Measurements from ENCODE around the gene ABCB6. TPM values are rescaled to one million over a fixed set of nuclear protein-coding genes. Genes with fewer than 3 reads are reported as not detected.

Gene ABCB6
- total RNA-seq, 1 donor from 2014 or later = 25.6 TPM

DNA sequence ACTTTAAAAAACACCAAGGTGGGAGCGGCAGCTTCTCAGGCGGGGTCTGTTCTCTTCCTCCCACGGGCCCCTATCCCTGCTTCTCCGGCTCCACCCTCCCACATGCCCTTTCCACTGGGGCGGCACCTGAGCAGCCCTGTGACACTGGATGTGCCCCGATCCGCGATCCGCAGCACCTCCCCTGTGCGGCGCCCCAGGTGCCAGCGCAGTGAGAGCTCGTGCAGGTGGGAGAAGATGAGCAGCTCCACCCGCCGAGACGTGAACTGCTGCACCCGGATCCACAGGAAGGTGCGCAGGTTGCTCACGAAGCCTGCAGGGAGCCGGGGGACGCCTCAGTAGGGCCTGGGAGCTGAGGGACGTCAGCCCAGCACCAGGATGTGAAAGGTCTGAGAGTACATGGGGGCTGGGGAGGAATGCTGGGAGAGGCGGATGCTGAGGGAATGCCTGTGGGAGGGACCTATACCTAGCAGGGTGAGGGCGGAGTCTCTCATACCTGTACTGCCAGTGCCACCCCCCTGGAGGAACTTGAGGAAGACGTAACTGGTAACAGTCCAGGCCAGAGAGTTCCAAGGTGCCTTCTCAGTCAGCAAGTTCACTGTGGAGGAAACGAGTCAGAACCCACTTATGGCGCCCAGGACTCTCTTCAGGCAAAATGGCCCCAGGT is 2.8 kb downstream of the ABCB6 start:
- Histone ChIP-seq H3K27me3 (ENCODE audit: control insufficient read depth in 3 of 3, insufficient read depth in 3 of 3, low read length in 3 of 3) (no peaks in the 10 kb centered on the region), H3K27ac (ENCODE audit: low read depth, low read length) (peak overlapping the region; percentile 93), H3K9me3 (ENCODE audit: control insufficient read depth in 3 of 3, low read length in 3 of 3) (no peaks in the 10 kb centered on the region), H3K36me3 (ENCODE audit: control insufficient read depth in 3 of 3, insufficient read depth in 3 of 3, low read length in 3 of 3) (peaks cover 49 to 67% (median 59%) of the 10 kb centered on the region in 3 donors), H3K4me3 (ENCODE audit: low read length in 3 of 3) (no peak overlapping the region), H3K4me1 (ENCODE audit: control insufficient read depth in 3 of 3, insufficient read depth in 3 of 3, low read length in 3 of 3) (peaks cover 32 to 49% (median 35%) of the 10 kb centered on the region in 3 donors), H3K9ac (ENCODE audit: low read depth in 1 of 3, low read length in 3 of 3) (no peak overlapping the region)

DNA sequence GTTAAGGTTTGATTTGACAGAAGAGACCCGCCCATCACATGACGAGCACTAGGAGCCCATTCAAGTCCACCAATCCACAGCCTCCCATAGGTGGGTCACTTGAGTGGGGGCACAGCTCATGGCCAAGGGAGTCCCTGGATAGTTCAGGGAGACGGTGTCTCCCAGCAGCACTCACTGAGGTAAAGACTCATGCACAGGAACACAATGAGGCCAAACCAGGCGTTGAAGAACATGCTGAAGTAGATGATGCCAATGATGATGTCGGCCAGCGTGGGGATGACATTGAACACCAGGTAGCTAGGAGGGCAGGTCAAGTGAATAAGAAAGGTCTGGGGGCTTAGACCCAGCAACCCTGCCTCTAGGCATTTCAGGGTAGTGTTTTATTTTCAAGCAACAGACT is 4.0 kb downstream of the ABCB6 start:
- no peak overlapping the region for H3K9ac ChIP-seq (ENCODE audit: low read depth in 1 of 3, low read length in 3 of 3)
- H3K27me3 ChIP-seq (ENCODE audit: control insufficient read depth in 3 of 3, insufficient read depth in 3 of 3, low read length in 3 of 3) = no peaks in the 10 kb centered on the region
- no peak overlapping the region for H3K4me3 ChIP-seq (ENCODE audit: low read length in 3 of 3)
- H3K9me3 ChIP-seq (ENCODE audit: control insufficient read depth in 3 of 3, low read length in 3 of 3) = no peaks in the 10 kb centered on the region
- peaks cover 50 to 67% (median 59%) of the 10 kb centered on the region in 3 donors for H3K36me3 ChIP-seq (ENCODE audit: control insufficient read depth in 3 of 3, insufficient read depth in 3 of 3, low read length in 3 of 3)
- H3K4me1 ChIP-seq (ENCODE audit: control insufficient read depth in 3 of 3, insufficient read depth in 3 of 3, low read length in 3 of 3) = peaks cover 27 to 38% (median 29%) of the 10 kb centered on the region in 3 donors
- no peak overlapping the region for H3K27ac ChIP-seq (ENCODE audit: low read depth, low read length)

DNA sequence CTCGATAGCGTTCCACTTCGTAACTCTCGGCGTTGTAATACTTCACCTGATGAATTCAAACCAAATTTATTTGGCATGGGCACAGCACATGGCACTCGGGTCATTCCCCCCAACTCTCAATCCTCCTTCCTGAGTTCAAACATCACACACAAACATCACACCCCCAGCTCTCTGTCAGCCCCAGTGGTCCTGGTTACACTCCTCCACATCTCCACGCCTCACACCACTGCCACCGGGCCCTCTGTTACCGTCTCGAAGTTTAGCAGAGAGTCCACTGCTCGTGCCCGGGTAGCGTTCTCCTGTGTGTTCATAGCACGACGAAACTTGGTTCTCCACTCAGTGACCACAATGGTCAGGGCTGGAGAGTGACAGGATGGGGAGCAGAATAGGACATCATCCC is 4.6 kb downstream of the ABCB6 start:
- H3K27ac ChIP-seq (ENCODE audit: low read depth, low read length) = no peak overlapping the region
- H3K27me3 ChIP-seq (ENCODE audit: control insufficient read depth in 3 of 3, insufficient read depth in 3 of 3, low read length in 3 of 3) = no peaks in the 10 kb centered on the region
- H3K9ac ChIP-seq (ENCODE audit: low read depth in 1 of 3, low read length in 3 of 3) = no peak overlapping the region
- no peak overlapping the region for H3K4me3 ChIP-seq (ENCODE audit: low read length in 3 of 3)
- H3K36me3 ChIP-seq (ENCODE audit: control insufficient read depth in 3 of 3, insufficient read depth in 3 of 3, low read length in 3 of 3) = peaks cover 55 to 72% (median 64%) of the 10 kb centered on the region in 3 donors
- H3K4me1 ChIP-seq (ENCODE audit: control insufficient read depth in 3 of 3, insufficient read depth in 3 of 3, low read length in 3 of 3) = peaks cover 21 to 31% (median 23%) of the 10 kb centered on the region in 3 donors
- no peaks in the 10 kb centered on the region for H3K9me3 ChIP-seq (ENCODE audit: control insufficient read depth in 3 of 3, low read length in 3 of 3)

DNA sequence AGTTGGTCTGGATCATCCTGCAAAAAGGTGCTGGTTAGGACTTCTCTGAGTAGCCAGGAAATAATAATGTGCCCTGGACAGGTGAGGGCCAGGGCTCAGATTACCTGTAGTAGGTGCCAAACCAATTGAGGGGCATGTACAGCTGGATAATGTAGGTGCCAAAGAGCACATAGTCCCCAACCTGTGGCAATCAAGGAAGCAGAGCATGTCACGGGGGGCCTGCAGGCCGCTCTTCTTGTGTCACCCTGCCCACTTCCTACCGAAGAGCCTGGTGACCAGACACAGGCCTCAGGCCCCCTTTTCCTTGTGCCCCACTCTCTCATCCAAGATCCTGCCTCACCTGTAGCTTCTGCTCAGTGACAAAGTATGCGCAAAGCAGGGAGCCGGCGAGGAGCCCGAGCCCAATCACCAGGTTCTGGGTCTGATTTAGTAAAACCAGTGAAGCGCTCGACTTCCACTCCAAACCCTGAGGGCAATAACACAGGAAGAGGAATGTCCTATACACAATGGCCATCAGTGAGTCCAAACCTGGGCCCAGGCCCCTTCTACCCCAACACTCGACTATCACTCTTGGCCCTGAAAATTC is 5.2 kb downstream of the ABCB6 start:
- H3K36me3 ChIP-seq (ENCODE audit: control insufficient read depth in 3 of 3, insufficient read depth in 3 of 3, low read length in 3 of 3) = peaks cover 60 to 77% (median 69%) of the 10 kb centered on the region in 3 donors
- H3K9me3 ChIP-seq (ENCODE audit: control insufficient read depth in 3 of 3, low read length in 3 of 3) = no peaks in the 10 kb centered on the region
- no peak overlapping the region for H3K27ac ChIP-seq (ENCODE audit: low read depth, low read length)
- no peak overlapping the region for H3K4me3 ChIP-seq (ENCODE audit: low read length in 3 of 3)
- no peaks in the 10 kb centered on the region for H3K27me3 ChIP-seq (ENCODE audit: control insufficient read depth in 3 of 3, insufficient read depth in 3 of 3, low read length in 3 of 3)
- peak overlapping the region in 1 of 3 donors; percentile 40 for H3K9ac ChIP-seq (ENCODE audit: low read depth in 1 of 3, low read length in 3 of 3)
- H3K4me1 ChIP-seq (ENCODE audit: control insufficient read depth in 3 of 3, insufficient read depth in 3 of 3, low read length in 3 of 3) = peaks cover 16 to 27% (median 21%) of the 10 kb centered on the region in 3 donors

DNA sequence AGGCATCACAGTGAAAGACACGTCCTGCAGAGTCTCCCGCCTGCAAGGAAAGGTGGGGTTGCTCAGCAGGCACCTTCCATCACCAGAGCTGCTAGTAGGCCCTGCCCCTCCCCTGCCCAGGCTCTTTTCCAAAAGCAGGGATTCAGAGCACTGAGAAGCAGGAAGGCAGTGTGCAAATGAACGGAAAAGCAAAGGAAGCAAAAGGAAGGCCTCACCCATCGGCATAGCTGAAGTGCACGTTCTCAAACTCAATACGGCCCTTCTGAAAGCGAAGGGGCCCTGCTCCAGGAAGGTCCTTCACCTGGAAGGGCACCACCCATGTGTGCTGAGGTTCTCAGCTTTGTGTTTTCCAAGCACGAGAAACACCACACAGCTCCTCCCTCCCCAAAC is 5.7 kb downstream of the ABCB6 start:
- Histone ChIP-seq H3K9me3 (ENCODE audit: control insufficient read depth in 3 of 3, low read length in 3 of 3) (no peaks in the 10 kb centered on the region), H3K27ac (ENCODE audit: low read depth, low read length) (no peak overlapping the region), H3K36me3 (ENCODE audit: control insufficient read depth in 3 of 3, insufficient read depth in 3 of 3, low read length in 3 of 3) (peaks cover 65 to 83% (median 74%) of the 10 kb centered on the region in 3 donors), H3K4me3 (ENCODE audit: low read length in 3 of 3) (no peak overlapping the region), H3K27me3 (ENCODE audit: control insufficient read depth in 3 of 3, insufficient read depth in 3 of 3, low read length in 3 of 3) (no peaks in the 10 kb centered on the region), H3K9ac (ENCODE audit: low read depth in 1 of 3, low read length in 3 of 3) (no peak overlapping the region), H3K4me1 (ENCODE audit: control insufficient read depth in 3 of 3, insufficient read depth in 3 of 3, low read length in 3 of 3) (peaks cover 16 to 25% (median 20%) of the 10 kb centered on the region in 3 donors)

DNA sequence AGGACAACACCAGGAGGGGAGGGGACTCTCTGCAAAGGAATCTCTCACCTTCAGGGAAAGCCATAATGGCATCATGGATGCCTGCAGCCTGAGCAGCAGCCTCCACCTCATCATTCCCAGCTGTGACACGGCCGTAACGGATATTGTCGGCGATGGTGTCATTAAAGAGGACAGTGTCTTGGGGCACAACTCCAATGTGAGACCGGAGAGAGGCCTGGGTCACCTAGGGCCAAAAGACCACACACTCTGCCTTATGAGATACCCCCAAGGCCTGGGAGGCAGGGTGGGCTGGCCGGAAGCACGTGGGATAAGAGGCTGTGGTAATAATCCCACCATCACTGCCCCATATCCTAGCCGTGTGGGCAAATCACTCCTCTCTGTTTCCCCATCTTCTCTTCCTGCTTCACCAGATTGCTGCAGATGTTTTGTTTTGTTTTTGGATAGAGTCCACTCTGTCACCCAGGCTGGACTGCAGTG is 7.8 kb downstream of the ABCB6 start:
- Histone ChIP-seq H3K27me3 (ENCODE audit: control insufficient read depth in 3 of 3, insufficient read depth in 3 of 3, low read length in 3 of 3) (no peaks in the 10 kb centered on the region), H3K4me3 (ENCODE audit: low read length in 3 of 3) (no peak overlapping the region), H3K27ac (ENCODE audit: low read depth, low read length) (no peak overlapping the region), H3K9ac (ENCODE audit: low read depth in 1 of 3, low read length in 3 of 3) (no peak overlapping the region), H3K36me3 (ENCODE audit: control insufficient read depth in 3 of 3, insufficient read depth in 3 of 3, low read length in 3 of 3) (peaks cover 62 to 74% (median 72%) of the 10 kb centered on the region in 3 donors), H3K9me3 (ENCODE audit: control insufficient read depth in 3 of 3, low read length in 3 of 3) (no peaks in the 10 kb centered on the region), H3K4me1 (ENCODE audit: control insufficient read depth in 3 of 3, insufficient read depth in 3 of 3, low read length in 3 of 3) (peaks cover 16 to 21% (median 17%) of the 10 kb centered on the region in 3 donors)

DNA sequence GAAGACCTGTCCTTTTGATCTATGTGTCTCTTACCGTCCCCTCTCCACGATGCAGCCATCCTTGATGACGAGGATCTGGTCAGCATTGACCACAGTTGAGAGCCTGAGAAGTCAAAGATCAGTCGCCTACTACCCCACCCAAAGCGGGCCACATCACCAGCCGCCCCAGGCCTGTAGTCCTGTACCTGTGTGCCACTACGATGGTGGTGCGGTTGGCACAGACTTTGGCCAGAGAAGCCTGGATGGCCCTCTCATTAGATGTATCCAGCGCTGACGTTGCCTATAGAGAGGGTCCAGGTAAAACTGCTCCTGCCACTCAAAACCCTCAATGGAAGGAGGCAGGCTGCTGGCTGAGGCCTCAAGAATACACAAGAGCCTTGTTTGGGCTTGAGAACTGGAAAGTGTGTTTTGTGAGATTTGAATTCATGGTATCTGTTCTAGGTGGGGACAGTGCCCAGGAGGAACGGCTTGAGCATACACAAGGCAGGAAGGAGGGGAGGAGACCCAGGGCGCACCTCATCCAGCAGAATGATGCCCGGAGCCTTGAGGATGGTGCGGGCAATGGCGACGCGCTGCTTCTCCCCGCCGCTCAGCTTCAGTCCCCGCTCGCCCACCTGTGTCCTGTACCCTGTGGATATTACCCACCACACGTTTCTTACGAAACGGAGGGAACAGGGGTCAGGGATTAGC is 8.4 kb downstream of the ABCB6 start:
- Histone ChIP-seq H3K27me3 (ENCODE audit: control insufficient read depth in 3 of 3, insufficient read depth in 3 of 3, low read length in 3 of 3) (no peaks in the 10 kb centered on the region), H3K4me1 (ENCODE audit: control insufficient read depth in 3 of 3, insufficient read depth in 3 of 3, low read length in 3 of 3) (peaks cover 17 to 20% (median 18%) of the 10 kb centered on the region in 3 donors), H3K9ac (ENCODE audit: low read depth in 1 of 3, low read length in 3 of 3) (no peak overlapping the region), H3K4me3 (ENCODE audit: low read length in 3 of 3) (no peak overlapping the region), H3K9me3 (ENCODE audit: control insufficient read depth in 3 of 3, low read length in 3 of 3) (no peaks in the 10 kb centered on the region), H3K36me3 (ENCODE audit: control insufficient read depth in 3 of 3, insufficient read depth in 3 of 3, low read length in 3 of 3) (peaks cover 58 to 68% (median 66%) of the 10 kb centered on the region in 3 donors), H3K27ac (ENCODE audit: low read depth, low read length) (no peak overlapping the region)

DNA sequence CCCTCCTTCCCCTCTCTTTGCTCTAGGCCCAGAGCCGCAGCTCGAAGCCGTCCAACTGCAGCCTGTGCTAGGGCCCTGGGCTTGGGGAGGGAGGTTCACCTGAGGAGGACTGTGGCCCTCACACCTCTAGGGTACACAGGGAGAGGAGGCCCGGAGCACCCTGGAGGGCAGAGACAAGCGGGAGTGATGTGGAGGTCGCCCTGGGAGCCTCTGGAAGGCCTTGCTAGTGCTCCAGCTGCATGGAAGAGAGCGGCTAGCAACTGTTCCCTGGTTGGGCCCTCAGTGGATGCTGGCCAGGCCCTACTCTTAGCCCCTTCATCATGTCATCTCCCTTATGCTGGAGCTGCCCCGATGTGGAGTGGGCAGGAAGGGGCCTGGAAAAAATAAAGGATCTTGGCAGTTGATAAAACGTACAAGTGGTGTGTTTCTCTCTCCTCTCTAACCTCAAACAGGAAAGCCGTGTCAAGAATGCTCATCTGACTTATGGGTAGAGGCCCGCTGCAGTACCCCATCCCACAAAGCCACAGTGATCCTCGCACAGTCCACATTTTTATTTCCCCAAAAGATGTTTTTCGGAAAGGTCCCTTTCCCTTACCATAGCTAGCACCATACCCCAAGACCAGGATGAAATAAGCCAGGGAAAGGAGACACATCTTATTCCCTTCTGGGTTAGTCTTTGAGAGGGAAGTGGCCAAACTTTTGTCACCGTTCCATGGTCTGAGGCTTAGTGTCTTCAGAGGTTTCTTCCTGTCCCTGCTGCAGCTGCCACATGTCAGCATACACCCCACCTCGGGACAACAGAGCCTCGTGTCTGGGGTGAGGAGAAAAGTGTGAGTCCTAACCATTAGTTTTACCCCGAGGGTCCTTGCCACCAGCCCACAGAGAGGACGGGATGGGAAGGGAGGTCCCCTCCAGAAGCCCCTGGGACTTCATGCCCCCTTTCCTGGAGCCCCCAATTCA is 9.2 kb downstream of the ABCB6 start:
- Histone ChIP-seq H3K36me3 (ENCODE audit: control insufficient read depth in 3 of 3, insufficient read depth in 3 of 3, low read length in 3 of 3) (peaks cover 53 to 60% (median 58%) of the 10 kb centered on the region in 3 donors), H3K4me1 (ENCODE audit: control insufficient read depth in 3 of 3, insufficient read depth in 3 of 3, low read length in 3 of 3) (peaks cover 17 to 20% (median 18%) of the 10 kb centered on the region in 3 donors), H3K4me3 (ENCODE audit: low read length in 3 of 3) (no peak overlapping the region), H3K9me3 (ENCODE audit: control insufficient read depth in 3 of 3, low read length in 3 of 3) (no peaks in the 10 kb centered on the region), H3K27me3 (ENCODE audit: control insufficient read depth in 3 of 3, insufficient read depth in 3 of 3, low read length in 3 of 3) (no peaks in the 10 kb centered on the region), H3K27ac (ENCODE audit: low read depth, low read length) (no peak overlapping the region), H3K9ac (ENCODE audit: low read depth in 1 of 3, low read length in 3 of 3) (no peak overlapping the region)

Measured in skeletal muscle tissue (tissue), 4 donors.